Measurements from ENCODE around the gene ZNG1A.
"Not testable (repeated sequence)": the region's sequence is repeated elsewhere in the genome, so short reads cannot be mapped to it uniquely, and the experiment has no call there.

Gene ZNG1A

GRCh38 chr9:178970-179383 is at the start of gene ZNG1A:
ZNG1A (minus strand) TSS chr9:179056; CDS start chr9:178969, 87 bp downstream.
- DNase-seq: not testable (repeated sequence)

GRCh38 chr9:227860-228259 is 49.0 kb upstream of the ZNG1A start:
- DNase-seq: no peak

DNA sequence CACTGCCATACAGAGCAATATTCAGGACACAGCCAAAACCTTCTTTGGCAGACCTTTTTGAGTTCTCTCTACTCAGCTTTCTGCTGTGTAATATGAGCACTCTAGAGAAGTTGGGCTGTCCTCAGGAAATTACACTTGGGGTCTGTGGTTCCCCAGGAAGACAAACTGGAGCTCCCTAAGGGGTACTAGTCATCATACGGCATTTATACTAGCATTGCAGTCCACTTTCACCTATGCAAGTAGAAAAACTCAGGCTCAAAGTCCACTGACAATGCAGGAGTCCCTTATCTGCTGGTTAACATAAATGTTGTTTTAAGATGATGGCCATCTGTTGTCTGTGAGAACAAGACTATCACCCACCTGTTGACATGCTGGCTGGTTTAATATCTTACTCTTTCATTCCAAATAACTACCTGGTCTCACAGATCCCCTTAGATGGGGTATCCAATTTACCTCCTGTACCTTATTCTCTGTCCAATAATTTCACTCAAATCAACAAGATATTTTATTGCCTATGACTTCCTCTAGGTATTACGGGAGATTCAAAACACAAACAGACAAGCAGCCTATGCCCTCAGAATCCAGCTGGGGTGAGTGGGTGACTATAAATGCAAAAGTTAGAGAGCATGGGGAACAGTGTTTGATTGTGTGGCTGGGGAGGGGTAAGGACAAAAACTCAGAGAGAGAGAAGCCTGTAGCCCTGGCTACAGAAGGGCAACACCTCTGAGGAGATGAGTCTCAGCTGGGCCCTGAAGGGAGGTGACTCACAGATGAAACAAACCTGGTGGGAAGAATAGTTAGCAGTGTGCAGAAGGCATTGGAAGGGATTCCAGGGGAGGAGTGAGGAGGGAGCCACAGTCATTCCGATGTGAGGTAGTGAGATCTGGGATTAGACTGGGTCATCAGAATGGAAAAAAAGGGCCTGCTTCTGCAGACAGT is 46.0 kb upstream of the ZNG1A start:
- DNase-seq: no peak

GRCh38 chr9:224026-224425 is 45.2 kb upstream of the ZNG1A start:
- DNase-seq: no peak

- no peak for DNase-seq
These were observed 44.3 kb upstream of the ZNG1A start for GRCh38 chr9:223152-223551.

DNA sequence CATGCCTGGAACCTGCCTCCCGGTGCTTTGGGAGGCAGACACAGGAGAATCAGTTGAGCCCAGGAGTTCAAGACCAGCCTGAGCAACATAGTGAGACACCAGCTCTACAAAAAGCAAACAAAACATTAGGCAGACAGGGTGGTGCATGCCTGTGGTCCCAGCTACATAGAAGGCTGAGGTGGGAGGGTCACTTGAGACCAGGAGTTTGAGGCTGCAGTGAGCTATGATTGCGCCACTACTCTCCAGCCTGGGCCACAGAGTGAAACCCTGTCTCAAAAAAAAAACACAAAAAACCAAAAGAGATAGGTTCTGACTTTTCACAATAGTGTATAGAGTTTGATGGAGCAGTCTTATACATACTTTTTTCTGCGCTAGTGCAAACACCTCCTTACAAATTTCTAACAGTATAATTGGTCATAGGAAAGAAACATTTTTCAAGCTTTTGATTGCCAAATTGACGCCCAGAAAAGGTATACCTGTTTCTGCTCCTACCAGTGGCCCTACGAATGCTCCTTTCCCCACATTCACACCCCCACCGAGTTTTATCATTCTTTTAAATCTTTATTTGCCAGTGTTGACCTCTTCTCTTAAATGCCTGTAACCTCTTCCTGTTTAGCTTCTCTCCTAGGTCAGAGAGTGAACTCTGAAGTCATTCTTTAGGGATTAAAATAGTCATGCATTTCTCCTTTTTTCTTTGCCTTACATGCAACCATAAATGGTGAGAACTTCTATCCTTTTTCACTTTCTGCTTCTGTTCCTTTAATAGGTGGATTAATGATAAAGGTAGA is 43.3 kb upstream of the ZNG1A start:
- DNase-seq: peak in 1 of 2 donors; percentile 5

DNA sequence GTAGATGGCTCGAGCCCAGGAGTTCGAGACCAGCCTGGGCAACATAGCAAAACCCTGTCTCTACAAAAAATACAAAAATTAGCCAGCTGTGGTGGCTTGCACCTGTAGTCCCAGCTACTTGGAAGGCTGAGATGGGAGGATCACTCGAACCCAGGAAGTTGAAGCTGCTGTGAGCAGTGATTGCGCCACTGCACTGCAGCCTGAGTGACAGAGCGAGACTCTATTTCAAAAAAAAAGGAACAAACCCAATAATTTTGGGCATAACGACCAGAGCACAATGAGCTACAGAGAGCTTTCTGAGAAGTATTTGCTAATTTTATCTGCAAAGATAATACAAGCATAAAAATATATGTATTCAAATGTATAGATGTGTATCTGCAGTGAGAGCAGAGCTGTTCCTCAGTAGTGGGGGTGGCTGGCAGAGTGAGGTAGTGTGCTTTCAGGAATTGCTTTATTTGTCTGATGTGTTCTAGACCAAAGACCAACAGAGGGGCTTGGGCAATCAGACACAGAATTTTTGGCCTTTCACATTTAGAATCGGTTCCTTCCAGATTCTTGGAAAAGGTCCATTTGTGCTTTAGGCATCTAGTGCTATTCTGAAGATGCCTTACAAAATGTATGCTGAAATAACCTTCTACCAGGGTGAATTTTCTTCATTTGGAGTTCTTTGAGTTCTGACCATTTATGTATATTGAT is 41.0 kb upstream of the ZNG1A start:
- DNase-seq: no peak

DNA sequence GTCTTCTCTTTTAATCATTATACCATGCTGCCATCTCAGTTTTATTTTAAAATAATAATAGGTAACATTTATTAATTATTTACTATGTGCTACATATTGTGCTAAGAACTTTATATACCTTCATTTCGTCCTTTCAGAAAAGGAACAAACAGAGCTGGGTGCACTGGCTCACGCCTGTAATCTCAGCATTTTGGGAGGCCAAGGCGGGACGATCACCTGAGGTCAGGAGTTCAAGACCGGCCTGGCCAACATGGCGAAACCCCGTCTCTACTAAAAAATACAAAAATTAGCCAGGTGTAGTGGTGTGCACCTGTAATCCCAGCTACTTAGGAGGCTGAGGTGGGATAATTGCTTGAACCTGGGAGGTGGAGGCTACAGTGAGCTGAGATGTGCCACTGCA is 40.2 kb upstream of the ZNG1A start:
- not testable (repeated sequence) for DNase-seq

DNA sequence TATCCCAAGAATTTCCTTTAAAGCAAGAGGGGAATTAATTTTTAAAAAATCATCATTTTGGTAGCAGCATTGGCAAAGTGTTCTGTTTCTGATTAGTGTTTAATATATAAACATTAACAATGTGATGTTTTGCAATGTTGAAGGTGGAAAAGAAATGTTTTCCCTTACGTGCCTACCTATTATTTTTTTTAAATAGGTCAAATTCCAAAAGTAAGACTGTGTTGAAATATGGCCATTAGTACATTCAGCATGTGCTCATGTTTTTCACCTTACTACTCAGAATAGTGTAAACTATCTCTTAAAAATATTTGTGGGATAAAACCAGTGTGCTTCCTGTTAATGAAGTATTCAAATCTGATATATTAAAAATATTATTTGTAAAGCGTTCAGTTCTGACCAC is 39.1 kb upstream of the ZNG1A start:
- no peak for DNase-seq

DNA sequence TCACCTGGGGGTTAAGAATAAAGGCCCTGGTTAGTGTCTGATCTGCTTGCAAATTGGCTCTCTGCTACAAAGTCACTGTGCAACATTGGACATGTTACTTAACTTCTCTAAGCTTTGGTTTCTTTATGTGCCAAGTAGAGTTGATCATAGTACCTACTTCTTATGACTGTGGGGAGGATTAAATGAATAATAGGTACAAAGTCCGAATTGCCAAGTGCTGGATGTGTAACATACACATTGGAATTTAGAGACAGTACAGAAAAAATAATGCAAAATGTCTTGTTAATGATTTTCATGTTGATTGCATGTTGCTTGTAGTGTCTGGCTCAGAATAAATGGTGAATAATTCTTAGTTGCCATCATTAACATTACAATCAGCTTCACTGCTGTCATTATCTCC is 38.0 kb upstream of the ZNG1A start:
- DNase-seq: no peak

DNA sequence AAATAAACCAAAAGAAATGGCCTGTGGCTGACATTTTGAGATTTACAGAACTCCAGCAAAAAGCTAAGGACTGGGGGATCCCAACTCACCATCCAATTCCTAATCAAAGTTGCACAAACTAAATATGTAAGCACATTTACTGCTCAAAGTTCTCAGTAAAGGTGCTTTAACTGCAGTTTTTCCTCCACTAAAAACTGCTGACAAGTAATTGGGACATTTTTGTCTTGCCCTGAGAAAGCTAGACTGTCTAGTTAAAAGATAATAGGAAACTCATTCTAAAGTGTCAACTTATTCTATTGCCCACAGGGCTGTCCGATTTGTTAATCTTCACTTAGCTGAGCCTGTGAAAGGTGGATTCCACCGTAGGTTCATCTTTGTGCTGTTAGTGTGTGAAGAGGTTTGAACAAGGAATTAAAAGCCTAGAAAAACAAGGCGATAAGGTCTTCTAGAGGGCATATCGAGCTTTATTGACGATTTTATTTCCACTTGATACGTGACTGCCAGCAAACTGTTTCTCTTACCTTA is 36.8 kb upstream of the ZNG1A start:
- DNase-seq: no peak

- peak in 1 of 2 donors; percentile 21 for DNase-seq
These were observed 36.0 kb upstream of the ZNG1A start, which contains the start of gene DOCK8 for GRCh38 chr9:214648-215493. DOCK8 (plus strand) TSS chr9:214865; CDS start chr9:214977, 112 bp downstream.

- no peak for DNase-seq
These were observed 35.4 kb upstream of the ZNG1A start for GRCh38 chr9:214351-214647.

- DNase-seq: not testable (repeated sequence)
These were observed 35.0 kb upstream of the ZNG1A start for GRCh38 chr9:213901-214300.

DNA sequence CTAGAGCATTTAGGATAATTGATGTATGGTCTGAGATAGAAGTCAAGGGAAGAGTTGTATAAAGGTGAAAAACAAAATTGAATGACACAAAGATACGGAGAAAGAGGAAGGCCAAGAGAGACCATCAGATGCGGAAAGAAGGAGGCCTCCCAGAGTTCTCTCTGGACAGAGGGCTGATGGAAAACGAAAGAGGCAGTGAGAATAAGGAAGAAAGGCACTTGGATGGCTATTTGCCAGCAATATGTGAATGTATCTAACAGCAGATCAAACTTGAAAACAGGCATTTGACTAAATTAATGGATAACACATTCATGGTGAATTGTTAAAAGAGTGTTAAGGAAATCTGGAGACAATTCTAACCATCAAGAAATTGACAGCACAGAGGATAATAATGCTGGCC is 33.4 kb upstream of the ZNG1A start:
- peak in 1 of 2 donors; percentile 7 for DNase-seq

DNA sequence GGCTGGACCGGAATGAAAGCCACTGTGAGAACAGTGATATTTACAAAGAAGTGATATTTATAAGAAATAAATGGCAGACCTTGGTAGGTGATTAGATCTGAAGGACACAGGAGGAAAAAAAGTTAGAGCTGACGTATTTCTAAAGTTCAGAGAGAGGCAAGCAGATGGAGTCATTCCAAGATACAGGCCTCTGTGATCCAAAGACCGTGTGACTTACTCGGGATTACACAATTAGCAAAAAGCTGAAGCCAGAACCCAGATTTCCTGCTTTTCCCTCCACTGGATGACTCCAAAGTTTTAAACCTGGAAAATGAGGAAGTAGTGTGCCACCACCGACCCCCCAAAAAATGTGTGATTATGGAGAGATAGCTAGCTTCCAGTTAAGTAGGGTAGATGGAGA is 32.7 kb upstream of the ZNG1A start:
- DNase-seq: peak in 1 of 2 donors; percentile 55

GRCh38 chr9:211036-211435 is 32.2 kb upstream of the ZNG1A start:
- no peak for DNase-seq

GRCh38 chr9:209143-209758 is 30.4 kb upstream of the ZNG1A start:
- DNase-seq: no peak

- no peak for DNase-seq
These were observed 27.6 kb upstream of the ZNG1A start for GRCh38 chr9:206481-206880.

DNA sequence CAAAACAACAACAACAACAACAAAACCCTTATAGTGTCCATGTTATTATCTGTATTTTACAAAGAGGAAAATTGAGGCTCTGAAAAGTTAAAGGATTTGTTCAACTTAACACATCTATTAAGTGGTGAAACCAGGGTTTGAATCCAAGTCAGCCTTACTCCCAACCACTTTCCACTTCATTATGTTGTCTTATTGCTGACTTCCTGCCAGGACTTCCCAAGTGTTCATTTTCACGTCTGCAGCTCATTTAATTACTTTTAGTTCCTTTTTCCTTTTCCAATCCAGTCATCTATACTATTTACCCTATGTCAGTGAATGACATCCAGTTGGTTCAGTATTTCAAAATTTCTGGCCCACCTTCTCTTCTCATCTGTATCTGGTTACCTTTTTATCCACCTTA is 20.7 kb upstream of the ZNG1A start:
- DNase-seq: not testable (repeated sequence)

DNA sequence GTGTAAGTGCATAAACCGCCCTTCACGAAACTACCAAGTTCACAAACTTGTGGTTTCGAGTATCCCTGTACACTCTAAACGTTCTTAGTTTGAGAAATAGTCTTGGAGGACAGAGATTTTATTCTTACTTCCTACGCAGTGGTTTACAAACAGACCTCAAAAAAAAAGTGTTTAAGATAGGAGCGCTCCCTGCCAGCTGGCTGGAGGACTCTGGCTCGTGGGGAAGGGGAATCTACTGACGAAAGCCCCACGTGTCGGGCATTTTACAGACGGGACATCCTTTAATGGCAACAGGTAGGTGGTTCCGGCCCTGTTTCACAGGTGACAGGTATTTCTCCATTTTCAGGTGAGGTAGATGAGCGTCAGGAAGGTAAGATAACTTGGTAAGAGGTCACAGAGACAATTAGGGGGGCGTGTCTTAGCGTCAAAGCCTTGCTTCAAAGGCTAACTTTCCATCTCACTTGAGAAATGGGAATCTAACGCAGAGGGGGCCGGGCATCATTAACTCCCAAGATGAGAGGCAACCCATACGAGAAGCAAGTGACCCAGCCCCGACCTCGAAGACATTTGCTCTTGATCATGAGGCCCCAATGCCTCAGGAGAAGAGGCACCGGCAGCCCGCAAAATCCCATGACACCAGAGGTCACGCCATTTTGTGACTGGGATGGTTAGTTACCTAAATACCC is 573 bp downstream of the ZNG1A start:
- not testable (repeated sequence) for DNase-seq
